GM19239 (cell line): ENCODE data around the gene AOX1.
"Not testable (repeated sequence)": the region's sequence is repeated elsewhere in the genome, so short reads cannot be mapped to it uniquely, and the experiment has no call there.

Experiments
- DNase-seq: peaks from one replicate; pipeline ENCODE4 v3.0.0; 2011; ENCODE audit warnings: low spot score; ENCODE audit not compliant: insufficient read length
- FAIRE-seq: peaks from 2 replicates; lab custom pipeline; 2011; peaks lifted over from hg19 to GRCh38; lab: Jason Lieb, UNC

Gene AOX1

DNA sequence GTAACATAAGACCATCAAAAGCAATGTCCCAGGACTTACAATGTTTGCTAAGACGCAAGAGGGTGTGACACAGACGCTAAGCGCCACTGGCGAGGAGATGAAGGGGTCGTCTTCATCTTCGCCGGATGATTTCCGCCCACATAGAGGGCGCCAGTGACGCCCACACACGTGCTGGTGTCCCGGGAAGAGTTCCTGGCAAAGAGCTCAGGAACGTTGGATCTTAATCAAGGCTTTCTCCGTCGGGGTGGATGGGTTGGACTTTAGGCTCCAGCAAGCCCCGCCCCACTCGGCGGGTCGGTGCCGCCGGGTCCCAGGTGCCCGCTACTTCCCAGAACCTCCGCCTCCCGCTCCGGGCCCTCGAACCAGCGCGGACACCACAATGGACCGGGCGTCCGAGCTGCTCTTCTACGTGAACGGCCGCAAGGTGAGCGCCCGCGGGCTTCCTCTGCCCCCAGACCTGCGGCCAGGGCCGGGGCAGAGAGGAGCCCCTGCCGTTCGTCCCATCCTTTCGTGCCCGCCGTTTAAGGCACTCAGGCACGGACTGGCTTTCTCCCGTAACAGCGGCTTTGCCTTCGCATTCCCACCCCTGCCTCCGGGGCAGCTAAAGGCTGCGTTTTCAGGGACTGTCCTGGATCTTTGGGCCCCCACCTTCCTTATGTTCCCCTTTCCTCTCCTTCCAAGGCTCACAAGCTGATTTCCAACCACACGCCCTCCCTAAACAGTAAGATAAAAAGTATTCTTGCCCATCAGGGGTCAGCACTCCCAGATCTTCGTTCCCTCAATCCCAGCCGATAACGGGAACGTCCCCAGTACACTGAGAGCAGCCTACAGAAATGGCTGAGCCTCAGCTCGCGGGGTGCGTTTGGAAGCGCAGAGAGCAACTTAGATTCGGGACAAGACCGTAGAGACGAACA is at the start of gene AOX1:
Gene AOX1 (plus strand): TSS at position 285 of the 914 bp plus-strand sequence. CDS start 95 bp downstream, at position 380.
- no peak for FAIRE-seq

DNA sequence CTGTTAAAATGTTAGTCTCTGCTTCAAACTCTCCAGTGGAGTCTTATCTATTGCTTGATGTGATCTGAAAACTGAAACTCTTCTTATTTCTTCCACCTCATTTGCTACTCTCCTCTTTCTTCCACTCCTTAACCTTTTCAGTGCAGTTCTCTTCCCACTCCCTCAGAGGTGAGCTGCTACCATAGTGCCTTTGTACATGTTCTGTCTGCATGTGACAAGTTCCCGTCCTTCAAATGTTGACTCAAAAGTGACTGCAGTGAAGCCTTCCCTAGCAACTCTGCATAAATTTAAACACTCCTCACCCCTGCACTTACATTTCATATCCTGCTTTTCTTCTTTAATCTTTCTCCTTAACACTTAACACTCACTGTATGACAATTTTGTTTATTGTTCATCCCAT is 47.7 kb upstream of the AOX1 start:
- FAIRE-seq, result no peak

More for the DNA sequence above, at the start of gene AOX1:
- DNase-seq, result no peak

DNA sequence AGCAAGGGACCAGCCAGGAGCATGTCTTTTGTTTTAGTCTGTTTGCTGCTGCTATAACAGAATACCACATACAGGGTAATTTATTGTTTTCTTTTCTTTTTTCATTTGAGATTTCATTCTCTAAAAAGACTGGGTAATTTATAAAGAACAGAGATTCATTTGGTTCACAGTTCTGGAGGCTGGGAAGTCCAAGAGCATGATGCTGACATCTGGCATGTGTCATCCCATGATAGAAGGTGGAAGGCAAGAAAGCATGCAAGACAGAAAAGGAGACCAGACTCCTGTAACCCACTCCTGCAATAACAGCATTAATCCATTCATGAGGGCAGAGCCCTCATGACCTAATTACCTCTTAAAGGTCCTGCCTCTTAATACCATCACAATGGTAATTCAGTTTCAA is 45.0 kb upstream of the AOX1 start:
- DNase-seq, result no peak
- no peak for FAIRE-seq

More for the DNA sequence above, 47.7 kb upstream of the AOX1 start:
- no peak for DNase-seq

DNA sequence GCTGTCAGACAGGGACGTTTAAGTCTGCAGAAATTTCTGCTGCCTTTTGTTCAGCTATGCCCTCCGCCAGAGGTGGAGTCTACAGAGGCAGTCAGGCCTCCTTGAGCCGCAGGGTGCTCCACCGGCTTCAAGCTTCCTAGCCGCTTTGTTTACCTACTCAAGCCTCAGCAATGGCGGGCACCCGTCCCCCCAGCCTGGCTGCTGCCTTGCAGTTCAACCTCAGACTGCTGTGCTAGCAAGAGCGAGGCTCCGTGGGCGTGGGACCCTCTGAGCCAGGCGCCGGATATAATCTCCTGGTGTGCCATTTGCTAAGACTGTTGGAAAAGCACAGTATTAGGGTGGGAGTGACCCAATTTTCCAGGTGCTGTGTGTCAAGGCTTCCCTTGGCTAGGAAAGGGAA is 19.2 kb upstream of the AOX1 start:
- not testable (repeated sequence) for FAIRE-seq, DNase-seq

DNA sequence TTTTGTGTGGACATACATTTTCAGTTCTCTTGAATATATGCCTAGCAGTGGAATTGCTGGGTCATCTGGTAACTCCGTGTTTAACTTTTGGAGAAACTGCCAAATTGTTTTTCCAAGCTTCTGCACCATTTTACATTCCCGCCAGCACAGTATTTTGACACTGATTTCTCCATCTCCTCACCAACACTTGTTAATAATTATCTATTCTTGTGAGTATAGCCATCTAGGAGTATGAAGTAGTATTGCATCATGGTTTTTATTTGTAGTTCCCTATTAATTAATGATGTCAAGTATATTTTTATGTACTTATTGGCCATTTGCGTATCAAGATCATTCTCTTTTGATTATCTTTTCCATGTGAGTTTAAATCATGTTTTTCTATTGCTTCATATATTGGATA is 17.9 kb upstream of the AOX1 start:
- FAIRE-seq, result no peak
- DNase-seq, result no peak

DNA sequence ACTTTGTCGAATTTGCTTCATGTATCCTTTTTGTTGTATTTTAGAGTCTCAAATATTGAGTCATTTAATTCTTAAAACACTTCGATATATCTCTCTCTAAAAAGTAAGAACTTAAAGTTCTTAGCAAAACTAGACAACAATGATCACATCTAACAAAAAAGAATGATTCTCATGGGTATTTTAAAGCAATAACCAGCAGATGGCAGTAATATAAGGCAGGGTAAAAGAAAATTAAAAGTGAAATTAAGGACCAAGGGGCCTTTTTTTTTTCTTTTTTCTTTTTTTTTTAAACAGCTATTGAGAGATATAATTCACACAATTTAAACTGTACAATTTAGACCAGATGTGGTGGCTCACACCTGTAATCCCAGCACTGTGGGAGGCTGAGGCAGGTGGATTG is 9.9 kb upstream of the AOX1 start:
- DNase-seq (no peak), FAIRE-seq (no peak)

DNA sequence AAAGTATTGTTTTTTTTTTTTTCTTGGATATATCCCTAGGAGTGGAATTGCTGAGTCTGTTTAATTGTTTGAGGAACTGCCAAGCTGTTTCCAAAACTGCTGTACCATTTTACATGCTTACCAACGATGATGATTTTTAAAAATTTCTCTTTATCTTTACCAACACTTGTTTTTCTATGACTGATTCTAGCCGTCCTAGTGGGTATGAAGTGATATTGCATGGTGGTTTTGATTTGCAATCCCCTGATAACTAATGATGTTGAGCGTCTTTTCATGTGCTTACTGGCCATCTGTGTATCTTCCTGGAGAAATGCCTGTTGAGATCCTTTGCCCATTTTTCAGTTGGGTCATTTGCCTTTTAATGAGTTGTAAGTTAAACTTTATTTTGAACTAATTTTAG is 8.8 kb upstream of the AOX1 start:
- no peak for DNase-seq

DNA sequence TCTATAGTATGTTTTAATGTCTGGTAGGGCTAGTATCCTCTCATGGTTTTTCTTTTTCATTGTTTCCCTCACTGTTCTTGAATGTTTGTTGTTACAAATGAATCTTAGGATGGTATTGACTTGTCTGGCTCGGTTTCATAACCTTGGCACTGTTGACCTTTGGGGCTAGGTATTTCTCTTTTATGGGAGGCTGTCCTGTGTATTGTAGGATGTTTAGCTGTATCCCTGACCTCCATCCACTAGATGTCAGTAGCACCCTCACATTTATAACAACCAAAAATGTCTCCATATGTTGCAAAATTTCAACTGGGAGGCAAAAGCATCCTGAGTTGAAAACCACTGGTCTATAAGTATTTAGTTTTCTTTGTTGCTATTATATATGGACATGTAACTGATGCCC is 7.0 kb upstream of the AOX1 start:
- FAIRE-seq, result peak; percentile 70
- no peak for DNase-seq

More for the DNA sequence above, 8.8 kb upstream of the AOX1 start:
- no peak for FAIRE-seq

DNA sequence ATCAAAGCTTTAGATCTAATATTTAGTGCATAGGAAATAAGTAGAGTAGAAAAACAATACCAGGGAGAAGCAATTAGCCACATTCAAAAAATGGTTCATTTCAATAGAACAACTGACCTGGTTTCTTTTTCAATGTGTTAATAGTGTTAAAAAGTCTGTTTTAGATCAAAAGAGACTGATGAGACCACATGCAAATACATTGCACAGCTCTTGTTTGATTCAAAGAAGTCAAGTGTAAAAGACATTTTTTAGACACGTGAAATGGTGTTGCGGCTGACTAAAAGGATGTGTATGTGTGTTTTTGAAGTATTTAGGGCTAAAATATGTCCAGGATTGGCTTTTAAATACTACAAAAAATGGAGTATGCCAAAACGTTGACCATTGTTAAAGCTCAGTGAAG is 1.2 kb upstream of the AOX1 start:
- DNase-seq (no peak), FAIRE-seq (no peak)

DNA sequence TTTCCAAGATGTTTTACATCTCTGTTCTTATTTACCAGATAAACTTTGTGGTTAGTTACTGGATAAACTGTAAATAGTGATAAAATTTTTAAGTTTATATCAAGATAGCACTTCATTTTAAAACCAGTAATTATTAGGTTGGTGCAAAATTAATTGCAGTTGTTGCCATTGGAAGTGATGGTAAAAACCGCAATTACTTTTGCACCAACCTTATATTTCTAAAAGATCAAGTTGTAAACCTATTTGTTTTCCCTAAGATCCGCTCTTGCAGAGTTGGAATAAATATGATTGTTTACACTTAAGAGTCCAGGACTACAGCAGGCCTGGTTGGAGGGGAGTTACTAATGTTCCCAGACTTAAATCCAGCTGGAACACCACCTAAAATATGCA is 479 bp upstream of the AOX1 start:
- no peak for DNase-seq
- no peak for FAIRE-seq

DNA sequence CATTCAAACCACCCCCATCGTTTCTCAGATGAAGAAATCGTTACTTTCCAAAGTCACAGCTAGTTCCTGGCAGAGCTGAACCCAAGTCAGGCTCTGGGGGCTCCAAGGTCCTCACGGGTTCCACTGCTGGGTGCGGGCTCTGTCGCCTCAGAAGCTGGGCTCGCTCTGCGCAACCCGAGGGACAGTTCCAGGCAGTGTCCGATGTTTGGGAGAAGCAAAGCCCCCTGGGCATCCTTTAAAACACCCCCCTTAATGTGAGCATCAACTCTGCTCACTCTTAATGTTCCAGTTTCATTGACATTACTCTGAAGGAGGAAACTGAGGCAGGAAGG is 796 bp downstream of the AOX1 start:
- FAIRE-seq, result no peak
- no peak for DNase-seq

DNA sequence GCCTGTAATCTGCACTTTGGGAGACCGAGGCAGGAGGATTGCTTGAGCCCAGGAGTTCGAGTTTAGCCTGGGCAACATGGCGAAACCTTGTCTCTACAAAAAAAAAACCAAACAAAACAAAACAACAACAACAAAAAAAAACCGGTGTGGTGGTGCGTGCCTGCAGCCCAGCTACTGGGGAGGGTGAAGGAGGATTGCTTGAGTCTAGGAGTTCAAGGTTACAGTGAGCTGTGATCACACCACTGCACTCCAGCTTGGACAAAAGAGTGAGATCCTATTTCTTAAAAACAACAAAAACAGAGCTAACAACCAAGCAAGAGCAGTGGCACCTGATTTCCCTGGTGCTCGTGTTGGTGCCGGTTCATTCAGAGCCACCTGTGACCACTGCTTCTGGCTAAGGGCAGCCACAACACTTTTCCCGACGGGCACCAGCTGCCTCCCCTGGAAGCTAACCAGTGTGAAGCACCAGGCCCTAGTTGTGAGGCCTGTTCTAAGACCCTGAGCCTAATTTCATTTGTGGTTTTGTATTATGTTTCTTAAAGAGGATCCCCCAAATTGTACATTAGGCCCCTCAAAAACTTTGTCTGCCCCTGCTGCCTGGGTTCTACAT is 1.3 kb downstream of the AOX1 start:
- FAIRE-seq (no peak), DNase-seq (no peak)

DNA sequence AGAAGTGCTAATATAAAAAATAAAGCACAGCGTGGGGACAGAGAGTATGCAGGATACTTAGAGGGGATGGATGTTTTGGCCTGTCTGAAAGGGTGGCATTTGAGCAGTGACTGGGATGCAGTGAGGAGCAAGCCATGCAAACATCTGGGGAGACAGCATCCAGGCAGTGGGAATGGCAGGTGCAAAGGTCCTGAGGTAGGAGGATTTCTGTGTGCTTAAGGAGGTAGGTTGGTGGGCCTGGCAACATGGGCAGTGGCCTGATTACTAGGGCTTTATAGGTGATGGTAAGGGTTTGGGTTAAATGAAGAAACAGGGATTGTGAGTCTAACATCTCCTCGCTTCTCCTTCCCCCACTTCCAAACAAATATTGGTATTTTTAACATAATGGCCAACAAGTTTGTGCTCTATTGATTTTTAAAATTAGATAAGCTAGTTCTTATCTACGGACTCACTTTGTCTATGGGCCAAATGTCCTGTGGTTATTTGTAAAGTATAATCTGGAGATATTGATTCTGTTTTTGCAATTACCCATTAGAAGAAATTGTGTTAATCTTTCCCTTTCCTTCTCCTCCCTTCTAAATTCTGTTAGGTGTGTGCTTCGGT is 2.4 kb downstream of the AOX1 start:
- no peak for FAIRE-seq

DNA sequence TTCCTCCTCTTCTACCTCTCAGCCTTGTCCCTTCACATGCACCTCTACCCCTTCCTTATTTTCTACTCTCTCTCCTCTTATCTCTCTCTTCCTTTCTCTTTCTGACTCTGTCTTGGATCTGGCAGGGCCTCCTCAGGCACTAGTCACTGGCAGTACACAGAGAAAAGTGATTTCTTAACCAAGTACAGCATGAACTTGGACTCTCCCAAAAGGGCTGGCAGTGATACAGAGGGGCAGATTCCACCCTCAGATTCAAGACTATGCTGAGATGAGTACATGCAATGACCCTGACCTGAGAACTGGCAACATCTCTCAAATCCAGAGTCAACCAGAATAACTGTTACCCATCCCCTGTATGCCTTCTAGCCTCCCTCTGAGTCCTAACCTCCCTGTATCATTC is 4.3 kb downstream of the AOX1 start:
- DNase-seq (no peak), FAIRE-seq (no peak)

More for the DNA sequence above, 2.4 kb downstream of the AOX1 start:
- no peak for DNase-seq

DNA sequence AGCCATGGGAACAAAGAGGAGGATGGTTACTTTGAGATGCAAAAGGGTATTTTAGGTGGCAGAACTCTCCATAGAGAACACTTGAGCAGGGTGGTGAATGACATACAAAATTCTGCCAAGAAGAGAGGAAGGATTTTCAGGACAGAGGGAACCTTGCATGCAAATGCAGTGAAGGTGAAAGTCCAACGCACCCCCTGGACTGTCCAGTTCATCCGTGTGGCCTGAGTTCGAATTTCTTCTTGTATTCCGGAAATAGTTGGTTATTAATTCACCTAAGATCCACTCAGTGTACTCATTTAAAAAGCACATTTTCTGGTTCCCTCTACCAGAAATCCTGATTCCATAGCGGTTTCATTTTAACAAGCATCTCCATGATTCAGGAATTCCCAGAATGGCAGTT is 5.5 kb downstream of the AOX1 start:
- no peak for FAIRE-seq
- DNase-seq, result no peak

DNA sequence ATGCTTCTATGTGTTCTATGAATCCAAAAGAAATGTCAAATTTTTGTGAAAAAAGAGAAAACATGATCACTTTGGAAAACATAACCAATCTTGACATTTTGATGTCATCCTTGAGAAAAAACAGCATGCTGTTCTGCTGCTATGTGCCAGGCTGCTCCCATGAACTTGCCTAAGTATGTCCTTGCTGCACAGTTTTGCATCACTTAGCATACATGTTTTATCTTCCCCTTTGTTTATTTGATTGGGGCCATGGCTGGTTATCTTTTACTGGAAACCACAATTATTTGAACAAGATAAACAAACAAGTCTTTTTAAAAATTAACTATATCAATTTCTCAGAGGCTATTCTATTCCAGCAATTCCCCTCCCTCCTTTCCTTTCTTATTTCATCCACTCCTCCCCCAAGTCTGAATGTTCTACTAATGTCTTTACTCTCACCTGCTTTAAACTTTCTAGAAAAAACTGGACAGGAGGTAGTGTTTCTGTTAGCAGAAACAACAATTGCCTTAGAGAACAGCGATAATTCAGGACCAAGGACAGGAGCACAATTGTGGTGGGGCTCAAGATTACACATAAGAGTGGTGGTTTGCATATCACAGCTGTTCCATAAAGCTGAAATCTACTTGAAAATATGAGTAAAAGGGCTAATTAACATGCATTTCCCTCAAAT is 6.7 kb downstream of the AOX1 start:
- DNase-seq (no peak), FAIRE-seq (no peak)

DNA sequence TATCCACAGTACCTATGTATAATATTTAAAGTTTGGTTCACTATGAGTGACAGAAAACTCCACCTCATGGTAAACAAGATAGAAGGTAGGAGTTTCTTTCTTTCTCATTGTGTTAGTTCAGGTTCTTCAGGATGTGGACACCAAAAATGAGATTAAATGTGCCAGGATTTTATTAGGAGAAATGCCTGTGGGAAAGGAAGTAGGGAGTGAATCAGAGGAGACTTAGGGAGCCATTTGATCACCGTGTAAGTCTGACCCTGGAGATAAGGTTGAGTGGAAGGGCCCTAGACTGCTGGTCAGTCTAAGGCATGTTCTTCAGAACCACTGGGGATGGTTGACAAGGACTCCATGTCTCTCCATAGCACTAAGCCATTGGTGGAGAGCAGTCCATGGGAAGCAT is 8.1 kb downstream of the AOX1 start:
- no peak for DNase-seq
- FAIRE-seq, result no peak

DNA sequence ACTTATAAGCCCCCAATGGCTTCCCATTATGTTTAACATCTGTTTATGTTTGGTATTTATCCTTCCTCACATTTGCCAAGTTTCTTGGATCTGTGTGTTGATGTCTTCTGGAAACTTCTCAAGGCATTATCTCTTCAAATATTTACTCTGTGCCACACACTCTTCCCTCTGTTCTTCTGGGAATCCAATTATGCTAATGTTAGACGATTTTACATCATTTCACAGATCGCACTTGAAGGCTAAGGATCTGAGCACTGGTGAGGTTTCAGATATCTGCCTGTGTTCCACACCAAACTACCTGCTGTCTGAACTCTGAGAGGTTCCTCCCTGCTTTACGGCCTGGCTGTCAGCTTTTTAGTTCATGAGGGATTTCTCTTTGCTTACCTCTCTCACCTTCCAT is 10.1 kb downstream of the AOX1 start:
- DNase-seq, result no peak
- FAIRE-seq, result no peak

DNA sequence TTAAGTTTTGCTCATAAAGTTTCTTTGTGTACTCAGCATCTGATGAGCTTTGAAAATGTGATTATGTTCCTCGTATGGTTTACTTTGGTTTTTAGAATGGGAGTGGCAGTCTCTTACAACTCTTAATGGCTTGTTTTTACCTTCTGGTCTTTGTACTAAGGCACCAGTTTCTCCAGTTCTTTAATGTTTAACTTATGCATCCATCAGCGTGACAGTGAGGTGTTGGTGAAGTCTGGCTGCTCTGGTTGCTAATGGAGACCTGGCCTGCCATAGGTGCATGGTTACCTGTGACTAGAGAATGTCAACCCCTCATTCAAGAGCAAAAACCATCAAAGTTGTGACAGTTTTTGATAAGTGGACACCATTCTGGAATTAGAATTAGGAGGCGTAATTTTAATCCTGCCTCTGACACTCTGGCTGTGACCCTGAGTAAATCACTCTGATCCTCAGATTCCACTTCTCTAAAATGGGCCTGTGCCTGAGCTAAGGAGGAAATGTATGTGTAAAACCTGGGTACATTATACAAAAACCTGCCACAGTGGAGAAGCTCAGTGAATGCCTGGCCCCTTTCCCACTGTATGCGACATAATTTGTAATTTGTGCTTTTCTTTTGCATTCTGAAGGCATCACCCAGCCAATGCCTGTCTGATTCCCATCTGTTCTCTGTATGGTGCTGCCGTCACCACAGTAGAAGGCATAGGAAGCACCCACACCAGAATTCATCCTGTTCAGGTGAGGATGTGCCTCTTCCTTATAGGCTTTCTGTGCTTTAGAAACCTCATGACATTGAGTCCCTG is 11.2 kb downstream of the AOX1 start:
- DNase-seq (no peak), FAIRE-seq (no peak)

DNA sequence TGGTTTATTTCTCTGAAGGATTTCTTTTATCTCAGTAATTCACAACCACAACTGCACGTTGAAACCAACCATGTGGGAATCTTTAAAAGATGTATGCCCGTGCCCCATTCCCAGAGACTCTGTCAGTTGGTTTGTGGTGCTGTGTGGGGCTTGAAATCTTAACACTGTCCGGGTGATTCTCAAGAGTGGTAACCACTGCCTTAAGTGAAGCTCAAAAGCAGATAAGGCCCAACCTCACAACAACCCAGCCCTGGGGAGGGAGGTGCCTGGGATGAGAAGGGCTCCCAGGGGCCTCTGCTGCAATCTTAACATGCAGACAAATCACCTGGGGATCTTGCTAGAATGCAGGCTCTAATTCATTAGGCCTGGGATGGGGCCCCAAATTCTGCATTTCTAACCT is 13.4 kb downstream of the AOX1 start:
- no peak for DNase-seq
- FAIRE-seq, result no peak
